ENCODE data around the gene WFS1. TPM values are rescaled to one million over a fixed set of nuclear protein-coding genes. Genes with fewer than 3 reads are reported as not detected.

The WFS1 gene
- total and polyA plus RNA-seq, 2 of the 13 experiments (the other 11 are each of a cell fraction or from before 2014, with no cell fraction given) = 39.1 to 42.2 TPM

DNA sequence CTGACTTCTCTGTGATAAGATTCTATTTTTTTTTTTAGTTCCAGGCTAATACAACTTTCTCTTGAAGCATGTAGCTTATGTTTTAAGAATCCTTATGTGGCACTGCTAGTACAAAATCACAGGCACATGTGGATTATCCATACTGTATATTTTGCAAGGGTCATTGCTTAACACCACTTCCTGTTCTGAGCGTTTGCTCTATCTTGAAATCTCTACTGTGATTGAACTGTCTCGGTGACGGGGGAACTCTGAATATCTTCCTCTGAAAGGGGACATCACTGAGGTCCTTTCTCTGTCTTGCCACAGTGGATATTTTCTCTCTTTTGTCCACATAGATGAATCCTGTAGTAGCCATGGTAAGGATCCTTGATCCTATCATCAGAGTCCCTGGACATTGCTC, 2.1 kb upstream of the WFS1 start:
- Histone ChIP-seq H3K27me3 (ENCODE audit: control insufficient read depth in 1 of 2, insufficient read depth in 2 of 2, low read length in 2 of 2) (no peaks in the 10 kb centered on the region), H3K9me3 (ENCODE audit: low read length) (no peaks in the 10 kb centered on the region), H3K4me3 (replicated peaks in 1 of 3; ENCODE audit: insufficient read depth in 1 of 3, low read depth in 2 of 3, low read length in 3 of 3) (no peak overlapping the region), H4K20me1 (ENCODE audit: insufficient read depth, low read length) (no peaks in the 10 kb centered on the region), H3K4me2 (ENCODE audit: low read depth, low read length) (peak overlapping the region; percentile 48), H3K4me1 (ENCODE audit: insufficient read depth, low read length) (peaks cover 65% of the 10 kb centered on the region), H2AFZ (ENCODE audit: low read length) (peak overlapping the region; percentile 18), H3K36me3 (replicated peaks in 1 of 2; ENCODE audit: control insufficient read depth in 1 of 2, insufficient read depth in 2 of 2, low read length in 2 of 2) (peaks cover 0 to 3% of the 10 kb centered on the region in 2 experiments; a peak in 1 of 5 replicates), H3K27ac (ENCODE audit: extremely low read length, insufficient read depth, low read length) (no peak overlapping the region), H3K9ac (ENCODE audit: insufficient read depth, low read depth, low read length) (no peak overlapping the region; the same call in 1 of the 2 replicates), H3K79me2 (ENCODE audit: insufficient read depth, low read length) (peaks cover 28% of the 10 kb centered on the region)
- in situ Hi-C loops (cut with HindIII; ENCODE audit: extremely low pct_ligation_motif_present, low pct_unique_long_range_greater_than_20kb) = no loop called here
- ChIA-PET CTCF (ENCODE audit: low intra/inter-chr PET ratio, low total read pairs) (interaction anchor here (1.2 kb wide), 1 partner anchor 64 kb away, joined by 4 read pairs; no protein-coding TSS in a partner anchor), POLR2A (no interaction called here)
- intact Hi-C loops (cut with micrococcal nuclease; ENCODE audit: unreplicated experiment) = no loop called here
- 3% methylated on average over 3 of the region's 3 CpGs for WGBS (ENCODE audit: low lambda C conversion rate)
- DNase-seq (ENCODE audit: low spot score) = peak; percentile 45
- no peak for ATAC-seq
- no peak for FAIRE-seq
- no TSS peak for BruUV-seq (replicated peaks)
- 0 out of 2 replicates have a peak, but pooled peaks have one; percentile 18 for TF ChIP-seq MIXL1 (CRISPR knock-in tag; IDR thresholded peaks at IDR 0.05)
- TF ChIP-seq ZSCAN20 (CRISPR knock-in tag; IDR thresholded peaks at IDR 0.05; ENCODE audit: borderline replicate concordance) = no peak
- no peak for TF ChIP-seq SUZ12 (IDR thresholded peaks at IDR 0.05; ENCODE audit: low read depth, low read length)
- TF ChIP-seq GATAD2A (CRISPR knock-in tag; IDR thresholded peaks at IDR 0.05) = peak; percentile 52
- TF ChIP-seq ELF3 (CRISPR knock-in tag; IDR thresholded peaks at IDR 0.05) = peak; percentile 71; the same call in 1 of the 2 replicates
- no peak for TF ChIP-seq ZFP62 (CRISPR knock-in tag; IDR thresholded peaks at IDR 0.05)
- no peak for TF ChIP-seq ISX (CRISPR knock-in tag; conservative IDR thresholded peaks at IDR 0.05)
- TF ChIP-seq TOE1 (CRISPR knock-in tag; IDR thresholded peaks at IDR 0.05) = no peak
- TF ChIP-seq, protein P1, sequence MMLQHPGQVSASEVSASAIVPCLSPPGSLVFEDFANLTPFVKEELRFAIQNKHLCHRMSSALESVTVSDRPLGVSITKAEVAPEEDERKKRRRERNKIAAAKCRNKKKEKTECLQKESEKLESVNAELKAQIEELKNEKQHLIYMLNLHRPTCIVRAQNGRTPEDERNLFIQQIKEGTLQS (CRISPR knock-in tag; IDR thresholded peaks at IDR 0.05) = no peak
- TF ChIP-seq ZBTB1 (CRISPR knock-in tag; IDR thresholded peaks at IDR 0.05; ENCODE audit: borderline replicate concordance) = no peak
- TF ChIP-seq IKZF1 (IDR thresholded peaks at IDR 0.05) = no peak
- no peak for TF ChIP-seq ZNF883 (CRISPR knock-in tag; IDR thresholded peaks at IDR 0.05; ENCODE audit: not compliant biosample characterization)
- TF ChIP-seq ZIK1 (CRISPR knock-in tag; IDR thresholded peaks at IDR 0.05; ENCODE audit: borderline replicate concordance, low read depth) = no peak
- no peak for TF ChIP-seq ZNF382 (CRISPR knock-in tag; IDR thresholded peaks at IDR 0.05; ENCODE audit: borderline replicate concordance)
- TF ChIP-seq BRCA1 (CRISPR knock-in tag; IDR thresholded peaks at IDR 0.05) = no peak
- TF ChIP-seq, protein P2, sequence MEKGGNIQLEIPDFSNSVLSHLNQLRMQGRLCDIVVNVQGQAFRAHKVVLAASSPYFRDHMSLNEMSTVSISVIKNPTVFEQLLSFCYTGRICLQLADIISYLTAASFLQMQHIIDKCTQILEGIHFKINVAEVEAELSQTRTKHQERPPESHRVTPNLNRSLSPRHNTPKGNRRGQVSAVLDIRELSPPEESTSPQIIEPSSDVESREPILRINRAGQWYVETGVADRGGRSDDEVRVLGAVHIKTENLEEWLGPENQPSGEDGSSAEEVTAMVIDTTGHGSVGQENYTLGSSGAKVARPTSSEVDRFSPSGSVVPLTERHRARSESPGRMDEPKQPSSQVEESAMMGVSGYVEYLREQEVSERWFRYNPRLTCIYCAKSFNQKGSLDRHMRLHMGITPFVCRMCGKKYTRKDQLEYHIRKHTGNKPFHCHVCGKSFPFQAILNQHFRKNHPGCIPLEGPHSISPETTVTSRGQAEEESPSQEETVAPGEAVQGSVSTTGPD (CRISPR knock-in tag; IDR thresholded peaks at IDR 0.05) = no peak
- peak; percentile 82 for TF ChIP-seq CEBPG (CRISPR knock-in tag; IDR thresholded peaks at IDR 0.05)
- no peak for TF ChIP-seq ZNF562 (CRISPR knock-in tag; IDR thresholded peaks at IDR 0.05; ENCODE audit: borderline replicate concordance)
- TF ChIP-seq RBM22 (optimal IDR thresholded peaks at IDR 0.05; ENCODE audit: low read length) = no peak
- no peak for TF ChIP-seq NPAS2 (CRISPR knock-in tag; IDR thresholded peaks at IDR 0.05; ENCODE audit: borderline replicate concordance)
- no peak for TF ChIP-seq PAWR (CRISPR knock-in tag; IDR thresholded peaks at IDR 0.05; ENCODE audit: borderline replicate concordance)
- TF ChIP-seq ZNF256 (CRISPR knock-in tag; conservative IDR thresholded peaks at IDR 0.05) = no peak
- no peak for TF ChIP-seq ZNF207 (IDR thresholded peaks at IDR 0.05; ENCODE audit: borderline replicate concordance)
- TF ChIP-seq ZNF430 (CRISPR knock-in tag; IDR thresholded peaks at IDR 0.05) = no peak
- no peak for TF ChIP-seq ZNF446 (CRISPR knock-in tag; IDR thresholded peaks at IDR 0.05)
- TF ChIP-seq ZNF577 (CRISPR knock-in tag; IDR thresholded peaks at IDR 0.05; ENCODE audit: borderline replicate concordance, low read depth) = no peak
- peak; percentile 43; the same call in 1 of the 2 replicates for TF ChIP-seq GFI1 (CRISPR knock-in tag; IDR thresholded peaks at IDR 0.05; ENCODE audit: borderline replicate concordance)
- TF ChIP-seq, protein P3, sequence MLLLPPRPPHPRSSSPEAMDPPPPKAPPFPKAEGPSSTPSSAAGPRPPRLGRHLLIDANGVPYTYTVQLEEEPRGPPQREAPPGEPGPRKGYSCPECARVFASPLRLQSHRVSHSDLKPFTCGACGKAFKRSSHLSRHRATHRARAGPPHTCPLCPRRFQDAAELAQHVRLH (CRISPR knock-in tag; IDR thresholded peaks at IDR 0.05; ENCODE audit: borderline replicate concordance, low read depth) = no peak
- no peak for TF ChIP-seq MIER3 (CRISPR knock-in tag; IDR thresholded peaks at IDR 0.05; ENCODE audit: borderline replicate concordance)
